K562 (cell line): ENCODE results near the gene AGPAT3. TPM values are rescaled to one million over a fixed set of nuclear protein-coding genes. Genes with fewer than 3 reads are reported as not detected.
A peak's percentile ranks its signal among the peaks of the same experiment; 100 is the strongest.

Source experiments
- ADNP ChIP-seq: fragments of 200-800 bp; sonication (Bioruptor generic); IDR thresholded peaks from 2 replicates; pipeline ENCODE4 v1.6.1; 2016; ENCODE audit warnings: missing genetic modification characterization, missing compliant biosample characterization
- ATF1 ChIP-seq, 2 experiments: fragments of 450-650 bp in 1 of 2; IDR thresholded peaks; 2 replicates each; pipeline ENCODE4 v1.6.1; 2016; ENCODE audit warnings: missing compliant biosample characterization in 1 of 2, missing genetic modification characterization in 1 of 2
- BDP1 ChIP-seq: IDR thresholded peaks from 3 replicates; pipeline ENCODE4 v1.6.1; 2011; ENCODE audit not compliant: insufficient read length, insufficient read depth
- FOXJ2 ChIP-seq: fragments of 200-800 bp; sonication (Bioruptor generic); IDR thresholded peaks from 2 replicates; pipeline ENCODE4 v1.6.1; 2016; ENCODE audit warnings: missing genetic modification characterization, missing compliant biosample characterization
- GABPA ChIP-seq: fragments of 200-800 bp; sonication (Bioruptor generic); conservative IDR thresholded peaks from 2 replicates; pipeline ENCODE4 v1.6.1; 2016; ENCODE audit warnings: low read depth, missing genetic modification characterization, missing compliant biosample characterization
- HMGN3 ChIP-seq: IDR thresholded peaks from 2 replicates; pipeline ENCODE4 v1.6.1; 2011; ENCODE audit warnings: borderline replicate concordance, low read depth, mild to moderate bottlenecking, mixed read lengths, low read length; ENCODE audit not compliant: insufficient read length; ENCODE audit errors: extremely low read depth
- KLF16 ChIP-seq: IDR thresholded peaks from 2 replicates; pipeline ENCODE4 v1.6.1; 2016; ENCODE audit warnings: antibody characterized with exemption
- MTA1 ChIP-seq: fragments of 450-650 bp; IDR thresholded peaks from 2 replicates; pipeline ENCODE4 v1.6.1; 2017; ENCODE audit warnings: borderline replicate concordance
- MYNN ChIP-seq, 2 experiments: sonication (generic); formaldehyde crosslinking in 1 of 2; IDR thresholded peaks; 2 replicates each; pipeline versions ENCODE4 v1.5.0 to v1.6.1; 2016 to 2020; ENCODE audit warnings: antibody characterized with exemption in 1 of 2, missing genetic modification reagents in 1 of 2
- NR1H2 ChIP-seq: sonication (generic); formaldehyde crosslinking; IDR thresholded peaks from 2 replicates; pipeline ENCODE4 v1.4.0; 2020; ENCODE audit warnings: mild to moderate bottlenecking, missing genetic modification reagents
- POLR2AphosphoS2 ChIP-seq: IDR thresholded peaks from 2 replicates; pipeline ENCODE4 v1.6.1; 2012; ENCODE audit warnings: low read length, improper control_type of control experiment
- RAD21 ChIP-seq, 2 experiments: fragments of 250-450 bp in 1 of 2; fragments of 450-650 bp in 1 of 2; sonication (Bioruptor Pico) in 1 of 2; formaldehyde crosslinking in 1 of 2; IDR thresholded peaks in 1 of 2; conservative IDR thresholded peaks in 1 of 2; 2 replicates each; pipeline versions ENCODE4 v1.4.0 to v1.8.0; 2020 to 2022; ENCODE audit warnings: mild to moderate bottlenecking in 2 of 2, moderate library complexity in 1 of 2
- SMAD2 ChIP-seq: fragments of 150-350 bp; IDR thresholded peaks from 2 replicates; pipeline ENCODE4 v1.6.1; 2014; ENCODE audit warnings: low read depth, mild to moderate bottlenecking, low read length
- SMARCB1 ChIP-seq: IDR thresholded peaks from 2 replicates; pipeline ENCODE4 v1.6.1; 2011; ENCODE audit warnings: improper control_type of control experiment, low read depth; ENCODE audit not compliant: insufficient read length
- TFAP4 ChIP-seq: sonication (generic); formaldehyde crosslinking; IDR thresholded peaks from 2 replicates; pipeline ENCODE4 v1.8.0; 2022; ENCODE audit warnings: missing genetic modification reagents, mild to moderate bottlenecking, moderate library complexity, borderline replicate concordance
- ZBED1 ChIP-seq: IDR thresholded peaks from 2 replicates; pipeline ENCODE4 v1.6.1; 2014
- ZC3H11A ChIP-seq: IDR thresholded peaks from 2 replicates; pipeline ENCODE4 v1.6.1; 2012; ENCODE audit warnings: low read depth, low read length, improper control_type of control experiment
- ZFX ChIP-seq: sonication (generic); formaldehyde crosslinking; IDR thresholded peaks from 2 replicates; pipeline ENCODE4 v1.8.0; 2022; ENCODE audit warnings: mild to moderate bottlenecking, missing genetic modification reagents, moderate library complexity
- ZSCAN32 ChIP-seq: fragments of 450-650 bp; formaldehyde crosslinking; IDR thresholded peaks from 2 replicates; pipeline ENCODE4 v1.4.0; 2020; ENCODE audit warnings: mild to moderate bottlenecking, moderate library complexity
- polyA plus RNA-seq, 8 experiments: library from polyadenylated mRNA; depleted of rRNA in 4 of 8; stranded (reverse) in 5 of 8; unstranded in 3 of 8; fragments of >200 nt; fragmentation: Nextera tagmentation in 2 of 8; fragmentation: Illumina TruSeq in 1 of 8; extraction: Ambion mirVana in 2 of 8; extraction: Trizol in 1 of 8; gene quantifications; 2 replicates each; pipeline versions ENCODE4 v1.2.1 to v1.2.3, GENCODE V29; 2011 to 2014; ENCODE audit warnings: inconsistent platforms in 1 of 8, missing spikeins in 1 of 8
- total RNA-seq, 7 experiments: library from RNA; depleted of rRNA in 6 of 7; stranded (reverse); fragments of >200 nt in 6 of 7; fragmentation: Illumina TruSeq in 2 of 7; extraction: Trizol in 2 of 7; gene quantifications; 2 replicates each; pipeline versions ENCODE4 v1.2.1 to v1.2.3, GENCODE V29; 2011 to 2021; ENCODE audit warnings: low replicate concordance in 1 of 7
- TF ChIP-seq, protein P1 (sequence below), 2 experiments: fragments of 450-650 bp in 1 of 2; sonication (generic) in 1 of 2; formaldehyde crosslinking in 1 of 2; IDR thresholded peaks in 1 of 2; conservative IDR thresholded peaks in 1 of 2; 2 replicates each; pipeline versions ENCODE4 v1.6.1 to v1.8.1; 2016 to 2023; ENCODE audit warnings: mild to moderate bottlenecking in 2 of 2, moderate library complexity in 2 of 2, inconsistent platforms in 1 of 2, missing genetic modification reagents in 1 of 2
- TF ChIP-seq, protein P2 (sequence below): IDR thresholded peaks from 2 replicates; pipeline ENCODE4 v1.6.1; 2014; ENCODE audit warnings: antibody characterized with exemption
- TF ChIP-seq, protein P3 (sequence below): sonication (generic); formaldehyde crosslinking; IDR thresholded peaks from 2 replicates; pipeline ENCODE4 v1.8.0; 2022; ENCODE audit warnings: mild to moderate bottlenecking, missing genetic modification reagents, borderline replicate concordance

AGPAT3 gene
- total and polyA plus RNA-seq, 9 of the 15 experiments (the other 6 are each of a cell fraction or from before 2014, with no cell fraction given) = 1.5 to 88.4 (median 35.7) TPM

DNA sequence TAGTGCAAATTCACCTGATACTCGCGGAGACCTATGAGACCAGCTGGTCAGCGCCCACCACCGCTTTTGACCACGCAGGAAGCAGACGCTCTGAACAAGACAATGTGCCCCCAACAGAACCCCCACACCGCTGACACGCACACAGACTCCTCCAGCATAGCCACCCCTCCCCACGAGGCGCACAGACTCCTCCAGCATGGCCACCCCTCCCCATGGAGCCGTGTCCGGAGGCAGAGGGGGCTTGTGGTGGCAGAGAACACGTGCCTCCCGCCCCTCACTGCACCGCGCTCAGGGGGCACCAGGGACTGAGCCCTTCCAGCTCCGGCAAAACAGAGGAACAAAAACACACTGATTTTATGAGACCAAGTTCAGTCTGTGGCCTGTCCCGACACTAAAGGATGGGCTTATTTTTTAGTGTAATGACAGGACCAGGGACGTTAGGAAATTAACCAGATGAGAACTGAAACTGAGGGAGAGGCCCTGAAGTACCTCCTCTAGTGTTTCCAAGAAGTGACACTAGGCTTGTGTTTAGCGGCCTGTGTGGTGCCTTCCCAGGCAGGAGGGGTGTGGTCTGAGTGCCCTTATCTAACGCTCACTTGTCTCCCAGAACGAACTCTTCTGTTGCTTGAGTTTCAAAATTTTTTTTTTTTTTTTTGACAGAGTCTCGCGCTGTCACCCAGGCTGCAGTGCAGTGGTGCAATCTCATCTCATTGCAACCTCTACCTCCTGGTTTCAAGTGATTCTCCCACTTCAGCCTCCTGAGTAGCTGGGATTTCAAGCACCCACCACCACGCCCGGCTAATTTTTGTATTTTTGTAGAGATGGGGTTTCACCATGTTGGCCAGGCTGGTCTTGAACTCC lies 10.0 kb upstream of the AGPAT3 start (continued):
- no peak for TF ChIP-seq TFAP4 (CRISPR knock-in tag)
- TF ChIP-seq KLF16 = no peak
- peak; percentile 87 for TF ChIP-seq ZFX (CRISPR knock-in tag)
- no peak for TF ChIP-seq BDP1
- no peak for TF ChIP-seq ZSCAN32 (CRISPR knock-in tag)
- peak; percentile 7; the same call in 1 of the 2 replicates for TF ChIP-seq ZBED1
- TF ChIP-seq RAD21 (CRISPR knock-in tag; conservative IDR thresholded peaks at IDR 0.05 in 1 of 2, IDR thresholded peaks at IDR 0.05 in 1 of 2) = peak; percentile 28 to 38; a peak in 3 of 4 replicates
- no peak for TF ChIP-seq HMGN3
- TF ChIP-seq, protein P1, sequence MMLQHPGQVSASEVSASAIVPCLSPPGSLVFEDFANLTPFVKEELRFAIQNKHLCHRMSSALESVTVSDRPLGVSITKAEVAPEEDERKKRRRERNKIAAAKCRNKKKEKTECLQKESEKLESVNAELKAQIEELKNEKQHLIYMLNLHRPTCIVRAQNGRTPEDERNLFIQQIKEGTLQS (IDR thresholded peaks at IDR 0.05) = peak; percentile 41; the same call in 1 of the 2 replicates
- TF ChIP-seq, protein P1 (CRISPR knock-in tag; conservative IDR thresholded peaks at IDR 0.05) = no peak
- TF ChIP-seq SMARCB1 = no peak
- no peak for TF ChIP-seq ATF1 (CRISPR knock-in tag; IDR thresholded peaks at IDR 0.05)
- TF ChIP-seq ATF1 (tag; IDR thresholded peaks at IDR 0.05) = peak; percentile 56; the same call in 1 of the 2 replicates
- TF ChIP-seq POLR2AphosphoS2 = peak; percentile 46; the same call in 1 of the 2 replicates
- no peak for TF ChIP-seq SMAD2
- TF ChIP-seq, protein P2, sequence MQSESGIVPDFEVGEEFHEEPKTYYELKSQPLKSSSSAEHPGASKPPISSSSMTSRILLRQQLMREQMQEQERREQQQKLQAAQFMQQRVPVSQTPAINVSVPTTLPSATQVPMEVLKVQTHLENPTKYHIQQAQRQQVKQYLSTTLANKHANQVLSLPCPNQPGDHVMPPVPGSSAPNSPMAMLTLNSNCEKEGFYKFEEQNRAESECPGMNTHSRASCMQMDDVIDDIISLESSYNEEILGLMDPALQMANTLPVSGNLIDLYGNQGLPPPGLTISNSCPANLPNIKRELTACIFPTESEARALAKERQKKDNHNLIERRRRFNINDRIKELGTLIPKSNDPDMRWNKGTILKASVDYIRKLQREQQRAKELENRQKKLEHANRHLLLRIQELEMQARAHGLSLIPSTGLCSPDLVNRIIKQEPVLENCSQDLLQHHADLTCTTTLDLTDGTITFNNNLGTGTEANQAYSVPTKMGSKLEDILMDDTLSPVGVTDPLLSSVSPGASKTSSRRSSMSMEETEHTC = no peak
- TF ChIP-seq FOXJ2 (tag) = peak; percentile 61; the same call in 1 of the 2 replicates
- peak; percentile 80 for TF ChIP-seq MYNN (IDR thresholded peaks at IDR 0.05)
- TF ChIP-seq MYNN (CRISPR knock-in tag; IDR thresholded peaks at IDR 0.05) = no peak
- TF ChIP-seq ADNP (tag) = peak; percentile 51; the same call in 1 of the 2 replicates
- no peak for TF ChIP-seq MTA1
- no peak for TF ChIP-seq ZC3H11A
- TF ChIP-seq GABPA (tag) = peak; percentile 37
- TF ChIP-seq, protein P3, sequence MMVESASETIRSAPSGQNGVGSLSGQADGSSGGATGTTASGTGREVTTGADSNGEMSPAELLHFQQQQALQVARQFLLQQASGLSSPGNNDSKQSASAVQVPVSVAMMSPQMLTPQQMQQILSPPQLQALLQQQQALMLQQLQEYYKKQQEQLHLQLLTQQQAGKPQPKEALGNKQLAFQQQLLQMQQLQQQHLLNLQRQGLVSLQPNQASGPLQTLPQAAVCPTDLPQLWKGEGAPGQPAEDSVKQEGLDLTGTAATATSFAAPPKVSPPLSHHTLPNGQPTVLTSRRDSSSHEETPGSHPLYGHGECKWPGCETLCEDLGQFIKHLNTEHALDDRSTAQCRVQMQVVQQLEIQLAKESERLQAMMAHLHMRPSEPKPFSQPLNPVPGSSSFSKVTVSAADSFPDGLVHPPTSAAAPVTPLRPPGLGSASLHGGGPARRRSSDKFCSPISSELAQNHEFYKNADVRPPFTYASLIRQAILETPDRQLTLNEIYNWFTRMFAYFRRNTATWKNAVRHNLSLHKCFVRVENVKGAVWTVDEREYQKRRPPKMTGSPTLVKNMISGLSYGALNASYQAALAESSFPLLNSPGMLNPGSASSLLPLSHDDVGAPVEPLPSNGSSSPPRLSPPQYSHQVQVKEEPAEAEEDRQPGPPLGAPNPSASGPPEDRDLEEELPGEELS (CRISPR knock-in tag) = no peak
- TF ChIP-seq NR1H2 = 0 out of 2 replicates have a peak, but pooled peaks have one; percentile 19
